A549 (cell line): ENCODE data around the gene NUP210. TPM values are rescaled to one million over a fixed set of nuclear protein-coding genes. Genes with fewer than 3 reads are reported as not detected.

Experiments used
- ATAC-seq, 2 experiments: fragments of 200-7000 bp in 1 of 2; fragments of >200 bp in 1 of 2; cut with Nextera tagmentation in 1 of 2; cut with Tn5 transposase in 1 of 2; 3 replicates each; pipeline versions ENCODE4 v1.8.0 to v1.9.1; 2018 to 2020; ENCODE audit warnings: mild to moderate bottlenecking in 1 of 2, moderate library complexity in 1 of 2
- CTCF ChIA-PET: fragments of 300-600 bp; sonication (Branson Sonifier 250); formaldehyde crosslinking; extraction: SDS; loops from one replicate; lab custom pipeline; 2021; ENCODE audit warnings: antibody characterized with exemption, inconsistent platforms; lab: Yijun Ruan, JAX
- POLR2A ChIA-PET: fragments of 350-600 bp; formaldehyde crosslinking; extraction: SDS; loops from one replicate; lab custom pipeline; 2021; ENCODE audit warnings: antibody characterized with exemption, inconsistent platforms; lab: Yijun Ruan, JAX
- DNase-seq, 2 experiments: peaks; one replicate each; pipeline versions ENCODE4 v3.0.0 to v3.0.0-alpha.2; 2011 to 2016; ENCODE audit warnings: low read depth in 1 of 2, low spot score in 1 of 2
- FAIRE-seq: peaks from 2 replicates; lab custom pipeline; 2011; peaks lifted over from hg19 to GRCh38; lab: Jason Lieb, UNC
- H3K27ac ChIP-seq, 2 experiments: fragments of >200 bp; sonication (Bioruptor Twin); formaldehyde crosslinking; 3 replicates each; pipeline ENCODE4 v1.5.1; 2016 to 2017
- H3K4me1 ChIP-seq: fragments of >200 bp; sonication (Bioruptor Twin); formaldehyde crosslinking; 3 replicates; pipeline ENCODE4 v1.6.1; 2016
- H3K4me2 ChIP-seq: fragments of >200 bp; sonication (Bioruptor Twin); formaldehyde crosslinking; 3 replicates; pipeline ENCODE4 v1.6.1; 2016
- H3K4me3 ChIP-seq: fragments of >200 bp; sonication (Bioruptor Twin); formaldehyde crosslinking; 3 replicates; pipeline ENCODE4 v1.5.1; 2016
- H3K9me3 ChIP-seq: fragments of >200 bp; sonication (Bioruptor Twin); formaldehyde crosslinking; 3 replicates; pipeline ENCODE4 v1.6.1; 2016
- BCL3 ChIP-seq: fragments of >200 bp; sonication (Bioruptor Twin); formaldehyde crosslinking; IDR thresholded peaks from 3 replicates; pipeline ENCODE4 v1.6.1; 2016
- CBX2 ChIP-seq: fragments of 200-600 bp; sonication (generic); IDR thresholded peaks from 2 replicates; pipeline ENCODE4 v1.6.1; 2016; ENCODE audit warnings: low read depth, mild to moderate bottlenecking, borderline replicate concordance
- CBX8 ChIP-seq: fragments of 200-600 bp; sonication (generic); IDR thresholded peaks from 2 replicates; pipeline ENCODE4 v1.6.1; 2016
- CEBPB ChIP-seq, 2 experiments: fragments of >200 bp in 1 of 2; sonication (Bioruptor Twin) in 1 of 2; formaldehyde crosslinking in 1 of 2; IDR thresholded peaks; 2 replicates each; pipeline ENCODE4 v1.6.1; 2012 to 2016
- EHMT2 ChIP-seq: fragments of 200-600 bp; sonication (generic); IDR thresholded peaks from 2 replicates; pipeline ENCODE4 v1.6.1; 2016; ENCODE audit warnings: antibody characterized with exemption, low read depth, mild to moderate bottlenecking, moderate library complexity
- GATA3 ChIP-seq: IDR thresholded peaks from 2 replicates; pipeline ENCODE4 v1.6.1; 2012; ENCODE audit warnings: borderline replicate concordance
- HOXB13 ChIP-seq: fragments of 250-450 bp; sonication (Bioruptor Pico); IDR thresholded peaks from 2 replicates; pipeline ENCODE4 v1.5.0; 2020; ENCODE audit warnings: low read depth, mild to moderate bottlenecking, moderate library complexity
- JUN ChIP-seq, 2 experiments: fragments of >200 bp; sonication (Bioruptor Twin); formaldehyde crosslinking; IDR thresholded peaks; 2 replicates in 1 of 2; 3 replicates in 1 of 2; pipeline ENCODE4 v1.6.1; 2016 to 2017
- KDM1A ChIP-seq: fragments of 200-600 bp; sonication (generic); IDR thresholded peaks from 2 replicates; pipeline ENCODE4 v1.6.1; 2016; ENCODE audit warnings: low read depth, mild to moderate bottlenecking
- MAFK ChIP-seq: fragments of 450-650 bp; IDR thresholded peaks from 2 replicates; pipeline ENCODE4 v1.6.1; 2014; ENCODE audit not compliant: partially characterized antibody
- MYC ChIP-seq: IDR thresholded peaks from 2 replicates; pipeline ENCODE4 v1.6.1; 2012; ENCODE audit warnings: mild to moderate bottlenecking, inconsistent platforms, low read length, improper control_type of control experiment, borderline replicate concordance
- NFE2L2 ChIP-seq: fragments of 150-350 bp; conservative IDR thresholded peaks from 2 replicates; pipeline ENCODE4 v1.6.1; 2014; ENCODE audit warnings: low read length
- POLR2A ChIP-seq: IDR thresholded peaks from 2 replicates; pipeline ENCODE4 v1.6.1; 2012; ENCODE audit warnings: mild to moderate bottlenecking, low read length
- RCOR1 ChIP-seq: fragments of 150-350 bp; IDR thresholded peaks from 2 replicates; pipeline ENCODE4 v1.6.1; 2014; ENCODE audit warnings: antibody characterized with exemption, low read length, low read depth
- SMC3 ChIP-seq: fragments of >200 bp; sonication (Bioruptor Twin); formaldehyde crosslinking; IDR thresholded peaks from 3 replicates; pipeline ENCODE4 v1.6.1; 2018; ENCODE audit warnings: inconsistent platforms
- TFCP2L1 ChIP-seq: fragments of 250-450 bp; sonication (Bioruptor Pico); IDR thresholded peaks from 2 replicates; pipeline ENCODE4 v1.5.0; 2021; ENCODE audit warnings: mild to moderate bottlenecking
- USF2 ChIP-seq: fragments of 450-650 bp; IDR thresholded peaks from 2 replicates; pipeline ENCODE4 v1.6.1; 2014; ENCODE audit warnings: antibody characterized with exemption
- ZC3H11A ChIP-seq: fragments of 450-650 bp; IDR thresholded peaks from 2 replicates; pipeline ENCODE4 v1.6.1; 2014; ENCODE audit warnings: antibody characterized with exemption, mild to moderate bottlenecking
- ZSCAN20 ChIP-seq: fragments of 250-450 bp; sonication (Bioruptor Pico); IDR thresholded peaks from 2 replicates; pipeline ENCODE4 v1.8.0; 2022; ENCODE audit warnings: mild to moderate bottlenecking, moderate library complexity
- WGBS: methylation state at CpG from one replicate; pipeline ENCODE4 v1.1.6; 2017; ENCODE audit errors: missing lambda C conversion rate; 5-methylcytosine and 5-hydroxymethylcytosine counted together
- polyA plus RNA-seq, 4 experiments: library from polyadenylated mRNA; depleted of rRNA in 3 of 4; stranded (reverse); fragments of >200 nt; fragmentation: RNase III in 1 of 4; extraction: RNeasy Plus Mini Kit Qiagen cat#74134 plus additional on column Dnase treatment in 1 of 4; gene quantifications; 2 replicates in 3 of 4; 3 replicates in 1 of 4; pipeline ENCODE4 v1.2.3, GENCODE V29; 2011 to 2017

Gene NUP210
- polyA plus RNA-seq, 2 of the 4 experiments (the other 2 are of a cell fraction) = 25.7 to 28.1 TPM

DNA sequence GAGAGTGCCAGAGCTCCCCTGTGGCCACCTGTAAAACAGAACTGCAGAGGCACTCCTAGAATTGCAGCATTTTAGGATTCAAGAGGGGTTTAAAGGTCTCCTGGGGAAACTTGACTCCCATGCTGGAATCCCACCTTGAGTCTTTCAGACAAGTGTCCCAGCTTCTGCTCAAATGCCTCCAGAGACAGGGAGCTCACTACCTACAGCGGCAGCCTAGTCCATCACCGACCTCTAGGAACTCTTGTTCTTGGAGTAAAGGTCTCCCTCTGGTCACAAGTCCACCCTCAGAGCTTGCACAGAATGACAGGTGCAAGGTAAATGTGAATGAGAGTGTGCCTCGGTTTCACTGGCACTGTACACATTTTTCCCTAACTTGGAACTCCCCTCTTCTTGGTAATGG, 72.0 kb downstream of the NUP210 start:
- no peak for DNase-seq
- TF ChIP-seq CEBPB (IDR thresholded peaks at IDR 0.05) (no peak), KDM1A (no peak), USF2 (no peak), ZC3H11A (no peak), BCL3 (no peak), GATA3 (no peak), SMC3 (no peak), POLR2A (no peak), JUN (IDR thresholded peaks at IDR 0.05) (no peak), TFCP2L1 (no peak), ZSCAN20 (no peak), CBX8 (no peak), EHMT2 (no peak), HOXB13 (CRISPR knock-in tag) (no peak), CBX2 (no peak)
- ChIA-PET POLR2A (no interaction called here), CTCF (interaction anchor here (1.7 kb wide), 1 partner anchor 105 kb away, joined by 5 read pairs; no protein-coding TSS in a partner anchor)
- WGBS = 84% methylated on average over 3 of the region's 3 CpGs
- FAIRE-seq = no peak
- Histone ChIP-seq H3K27ac (no peak overlapping the region), H3K4me2 (no peak overlapping the region), H3K9me3 (no peaks in the 10 kb centered on the region), H3K4me3 (no peak overlapping the region), H3K4me1 (peaks cover 7% of the 10 kb centered on the region)
- ATAC-seq = no peak

GRCh38 chr3:13347390-13347950, 72.7 kb downstream of the NUP210 start:
- H3K9me3 ChIP-seq = no peaks in the 10 kb centered on the region
- FAIRE-seq = no peak
- H3K4me2 ChIP-seq = no peak overlapping the region
- ATAC-seq = no peak
- H3K4me3 ChIP-seq = no peak overlapping the region
- TF ChIP-seq NFE2L2 = no peak
- TF ChIP-seq MYC = no peak
- no peak for TF ChIP-seq USF2
- TF ChIP-seq, all 56 proteins: peak for 0
- DNase-seq = no peak
- Histone ChIP-seq H3K4me1 (peaks cover 1% of the 10 kb centered on the region; the same call in 2 of the 3 replicates), H3K27ac (no peak overlapping the region)
- ChIA-PET CTCF (no interaction called here), POLR2A (no interaction called here)
- 87% methylated on average over 15 of the region's 15 CpGs for WGBS

DNA sequence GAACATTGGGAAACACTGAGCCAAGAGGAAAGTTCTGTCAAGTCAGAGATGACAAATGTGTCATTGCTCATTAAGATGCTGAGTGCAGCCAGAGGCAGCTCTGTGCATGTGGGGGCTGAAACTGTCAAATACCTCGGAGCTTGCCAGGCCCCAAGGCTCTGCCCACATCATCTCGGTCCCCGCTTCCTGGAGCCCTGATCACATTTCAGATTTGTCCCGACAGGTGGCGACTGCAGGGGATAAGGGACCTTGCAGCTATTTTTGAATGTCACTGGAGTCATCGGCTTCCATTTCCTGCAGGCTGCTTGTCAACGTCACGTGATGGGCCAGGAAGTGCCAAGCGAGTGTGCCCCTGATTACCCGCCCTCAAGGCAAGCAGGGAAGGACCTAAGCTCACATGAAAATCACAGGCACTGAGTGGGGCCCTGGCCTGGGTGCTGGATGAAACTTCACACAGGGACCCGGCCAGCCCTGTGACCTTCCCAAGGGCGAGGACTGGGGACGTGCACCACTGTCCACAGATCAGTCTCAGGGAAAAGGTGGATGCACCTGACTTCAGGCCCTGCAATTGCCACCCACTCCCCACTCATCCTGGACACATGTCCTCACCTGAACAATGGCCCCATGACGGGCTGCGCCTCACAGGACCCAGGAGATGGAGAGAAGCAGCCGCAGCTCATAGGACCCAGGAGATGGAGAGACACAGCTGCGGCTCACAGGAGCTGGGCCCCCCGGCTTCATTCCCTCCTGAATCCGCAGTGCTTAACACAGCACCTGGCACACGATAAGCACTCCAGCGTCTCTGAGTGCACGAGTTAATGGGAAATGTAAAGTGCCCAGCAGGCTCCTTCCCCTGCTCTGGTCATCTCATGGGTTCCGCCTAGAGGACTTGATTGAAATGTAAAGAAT, 73.4 kb downstream of the NUP210 start:
- no peak overlapping the region for H3K4me2 ChIP-seq
- CTCF ChIA-PET = interaction anchor here (0.6 to 1.4 kb wide), 6 partner anchors 8 to 255 kb away, joined by 3 to 4 read pairs (median 4); no protein-coding TSS in a partner anchor
- TF ChIP-seq MYC (no peak), MAFK (no peak), RCOR1 (no peak), ZC3H11A (no peak)
- WGBS = 90% methylated on average over 22 of the region's 23 CpGs
- H3K9me3 ChIP-seq = no peaks in the 10 kb centered on the region
- H3K4me1 ChIP-seq = no peaks in the 10 kb centered on the region
- POLR2A ChIA-PET = no interaction called here
- ATAC-seq = no peak; a peak in 1 of 6 replicates
- FAIRE-seq = no peak
- H3K27ac ChIP-seq = no peak overlapping the region
- H3K4me3 ChIP-seq = no peak overlapping the region
- no peak for DNase-seq
